NCI-H1436 (cell line): ENCODE data around the gene MAP3K5.

Experiments used
- DNase-seq: peaks from one replicate; lab custom pipeline; 2025; lab: John Stamatoyannopoulos, UW

MAP3K5 gene

DNA sequence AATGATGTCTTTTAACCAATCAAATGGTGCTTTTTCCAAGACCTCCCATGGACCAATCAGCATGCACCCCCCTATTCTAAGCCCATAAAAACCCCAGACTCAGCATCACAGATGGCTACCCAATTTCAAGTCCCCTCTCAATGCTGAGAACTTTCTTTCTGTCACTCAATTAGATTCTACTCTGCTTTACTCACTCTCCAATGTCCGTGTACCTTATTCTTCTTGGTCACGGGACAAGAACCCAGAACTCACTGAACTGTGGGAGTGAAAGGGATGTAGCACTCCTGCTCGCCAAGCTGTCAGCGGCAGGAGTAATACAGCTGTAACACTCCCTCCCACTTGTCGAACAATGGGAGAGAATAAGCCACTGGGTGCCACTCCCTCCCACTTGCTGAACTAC lies 221.2 kb downstream of the MAP3K5 start:
- no peak for DNase-seq

DNA sequence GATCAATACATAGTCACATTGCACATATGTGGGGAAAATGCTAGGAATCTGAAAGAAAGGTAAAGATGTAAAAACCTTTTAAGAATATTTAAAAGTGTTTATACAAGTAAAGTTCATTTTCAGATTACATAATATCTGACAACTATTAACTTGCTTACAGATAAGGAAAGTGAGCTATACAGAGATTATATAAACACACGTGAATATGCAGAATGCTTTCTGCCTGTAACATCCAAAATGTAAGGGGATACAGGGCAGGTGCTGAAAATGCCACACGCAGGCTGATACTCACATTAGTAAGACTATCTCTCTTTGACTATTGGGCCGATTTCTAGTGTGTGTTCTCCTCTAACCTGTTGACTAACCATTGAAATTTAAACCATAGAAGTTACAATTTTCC lies 224.1 kb downstream of the MAP3K5 start:
- DNase-seq: no peak

DNA sequence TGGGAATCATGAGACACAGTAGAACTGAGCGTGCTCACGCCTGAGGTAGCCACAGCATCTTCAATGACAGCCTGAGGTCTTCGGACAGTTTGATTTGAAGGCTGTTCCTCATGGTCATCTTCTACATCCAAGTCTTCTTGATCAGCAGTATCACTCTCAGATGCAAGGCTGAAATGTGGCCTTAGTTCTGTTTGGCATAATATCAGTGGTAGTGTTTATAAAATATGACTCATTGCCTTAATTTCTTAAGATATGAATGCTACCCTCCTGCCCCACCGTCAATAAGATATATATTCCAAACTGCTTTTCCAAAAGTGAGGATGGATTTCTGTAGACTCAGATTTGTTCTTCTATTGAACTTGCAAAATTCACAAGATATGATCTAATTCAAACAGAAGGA lies 224.6 kb downstream of the MAP3K5 start:
- DNase-seq: no peak

DNA sequence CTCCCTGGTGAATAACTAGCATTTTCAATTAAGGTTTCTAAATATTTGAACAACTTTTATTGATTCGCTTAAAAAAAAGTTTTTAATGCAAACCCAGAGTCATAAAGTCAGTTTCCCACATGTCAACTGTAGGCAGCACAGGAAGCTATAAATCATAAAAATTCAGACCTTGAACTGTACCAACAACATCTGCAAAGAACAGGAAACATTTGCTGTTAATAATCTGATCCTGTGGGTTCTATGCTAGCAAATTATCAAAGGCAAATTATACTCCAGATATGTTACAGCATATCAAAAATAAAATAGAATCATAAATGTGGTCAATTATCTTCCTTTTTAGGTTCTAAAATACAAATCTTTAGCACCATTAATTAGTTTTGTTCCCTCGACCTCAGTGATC lies 225.4 kb downstream of the MAP3K5 start:
- no peak for DNase-seq

DNA sequence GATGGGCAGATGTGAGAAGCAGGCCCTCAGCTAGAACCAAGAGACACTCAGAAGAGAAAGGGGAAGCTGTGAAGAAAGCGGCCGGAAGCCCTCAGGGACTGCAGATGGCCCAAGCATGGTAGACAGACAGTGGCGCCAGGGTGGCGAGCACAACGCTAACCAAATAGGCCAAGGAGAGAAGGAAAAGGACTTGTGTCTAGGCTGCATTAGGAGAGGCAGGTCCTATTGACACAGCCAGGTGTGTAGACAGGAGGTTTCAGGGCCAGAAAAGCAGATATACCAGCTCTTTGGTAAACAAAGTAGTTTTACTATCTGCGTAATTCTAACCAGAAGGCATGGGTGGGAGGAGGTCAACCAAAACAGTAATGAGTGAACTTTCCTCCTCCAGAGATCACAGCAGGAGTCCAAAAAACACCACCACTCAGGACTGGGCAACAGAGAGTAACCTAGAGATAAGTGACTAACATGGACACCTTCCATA lies 226.2 kb downstream of the MAP3K5 start:
- DNase-seq: no peak

DNA sequence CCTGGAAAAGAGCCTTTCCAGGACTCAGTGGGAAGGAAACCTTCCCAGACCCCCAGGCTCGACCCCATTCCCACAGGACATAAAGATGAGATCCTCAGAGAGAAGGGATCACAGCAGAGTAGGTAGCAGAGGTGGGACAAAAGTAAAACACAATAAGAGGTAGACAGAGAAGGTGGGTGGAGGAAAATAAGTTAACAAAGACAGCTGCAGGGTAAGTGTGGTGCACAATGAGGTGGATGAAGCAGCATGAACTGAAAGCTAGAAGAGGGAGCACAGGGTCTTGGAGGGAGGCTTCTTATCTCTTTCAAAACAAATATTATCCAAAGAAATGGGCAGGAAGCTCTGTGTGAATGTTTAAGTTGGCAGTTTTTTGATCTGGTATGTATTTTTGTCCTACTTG lies 228.1 kb downstream of the MAP3K5 start:
- DNase-seq: no peak

DNA sequence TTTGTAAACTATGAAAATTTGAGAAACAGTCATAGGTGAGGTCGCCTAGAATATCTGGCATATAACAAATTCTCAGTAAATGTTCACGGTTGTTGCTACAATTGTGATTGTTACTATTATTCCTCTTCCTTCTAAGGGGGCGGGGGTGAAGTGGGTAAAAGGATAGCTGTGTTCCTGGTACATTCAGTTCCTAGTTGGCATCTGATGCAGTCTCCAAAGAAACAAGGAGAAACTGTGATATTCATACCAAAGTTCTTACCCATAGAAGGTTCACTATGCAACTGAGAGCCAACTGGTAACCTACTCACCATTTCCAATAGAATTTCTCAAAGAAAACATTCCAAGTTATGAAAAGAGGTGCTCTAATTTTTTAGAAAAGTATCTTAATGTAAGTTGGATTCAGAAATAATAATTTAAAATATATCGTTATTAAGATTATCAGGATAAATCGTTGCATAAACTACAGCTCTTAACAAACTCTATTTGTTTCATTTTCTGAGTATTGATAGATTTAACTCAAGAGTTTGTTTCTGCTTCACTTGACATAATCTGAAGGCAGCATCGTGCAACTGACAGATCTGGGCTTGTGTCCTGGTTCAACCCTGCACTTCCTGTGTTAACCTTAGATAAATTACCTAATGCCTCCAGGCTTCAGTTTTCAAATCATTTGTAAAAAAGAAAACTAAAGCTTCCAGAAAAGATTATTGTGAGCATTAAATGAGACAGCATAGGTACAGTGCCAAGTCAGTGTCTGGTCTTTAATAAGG lies 228.7 kb downstream of the MAP3K5 start:
- DNase-seq: no peak

DNA sequence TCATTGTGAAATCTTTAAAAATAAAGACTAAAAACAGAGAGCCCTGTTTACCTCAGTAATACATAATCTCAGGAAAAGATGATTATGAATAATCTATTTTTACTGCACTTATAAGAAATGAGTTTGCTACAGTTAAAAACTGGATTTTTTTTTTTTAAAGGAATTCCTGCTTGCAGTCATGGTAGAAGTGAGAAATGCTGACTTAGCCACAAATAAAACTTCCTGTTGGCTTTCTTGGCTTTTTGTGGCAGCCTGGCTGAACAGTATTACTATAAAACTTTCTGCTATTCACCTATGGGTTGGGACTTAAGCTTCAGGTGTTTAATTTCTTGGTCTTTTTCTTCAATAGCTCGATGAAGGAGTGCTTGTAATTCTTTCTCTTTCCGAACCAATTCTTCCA lies 230.1 kb downstream of the MAP3K5 start:
- DNase-seq: no peak

DNA sequence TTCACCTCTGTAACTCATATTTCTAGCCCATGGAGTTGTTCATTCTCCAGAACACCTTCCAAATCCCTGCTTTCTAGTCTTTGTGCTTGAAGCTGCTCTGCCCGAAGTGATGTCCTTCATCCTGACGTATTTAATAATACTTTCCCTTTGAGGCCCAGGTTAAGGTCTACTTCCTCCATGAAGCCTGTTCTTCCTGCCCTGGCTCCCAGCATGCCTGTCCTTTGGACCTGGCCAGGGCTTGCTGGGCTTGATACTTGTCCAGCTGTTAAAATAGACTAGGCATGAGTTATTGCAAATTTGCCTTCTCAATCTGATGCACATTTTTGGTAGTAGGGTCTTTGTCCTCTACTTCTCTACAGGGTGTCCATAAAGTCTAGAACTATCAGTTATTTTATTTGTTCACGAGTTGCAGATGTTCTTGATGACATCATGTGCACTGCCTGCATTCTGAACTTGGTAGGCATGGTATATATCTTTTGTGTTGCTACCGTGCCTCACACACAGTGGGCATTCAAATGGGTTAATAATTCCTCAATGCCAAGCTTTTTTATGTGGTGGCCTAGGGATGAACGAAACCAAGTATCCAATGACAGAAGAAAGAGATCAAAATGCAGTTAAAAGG lies 239.0 kb downstream of the MAP3K5 start:
- no peak for DNase-seq

DNA sequence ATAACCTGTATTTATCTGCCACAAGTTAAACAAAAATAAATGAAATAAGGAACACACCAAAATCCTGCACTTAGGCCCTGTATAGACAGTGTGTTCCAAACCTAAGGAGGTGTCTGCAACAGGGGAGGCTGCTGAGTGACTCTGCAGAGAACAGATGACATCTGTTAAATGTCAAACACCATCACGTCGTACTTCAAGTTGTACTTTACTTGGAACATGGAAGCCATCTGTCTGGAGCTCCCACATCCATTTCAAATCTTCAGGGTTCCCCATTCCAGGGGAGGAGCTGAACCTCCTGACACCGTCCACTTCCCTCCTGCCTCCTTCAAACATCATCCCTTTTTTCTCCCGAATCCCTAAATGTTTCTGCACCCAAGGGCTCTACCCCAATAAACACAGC lies 240.2 kb downstream of the MAP3K5 start:
- no peak for DNase-seq

DNA sequence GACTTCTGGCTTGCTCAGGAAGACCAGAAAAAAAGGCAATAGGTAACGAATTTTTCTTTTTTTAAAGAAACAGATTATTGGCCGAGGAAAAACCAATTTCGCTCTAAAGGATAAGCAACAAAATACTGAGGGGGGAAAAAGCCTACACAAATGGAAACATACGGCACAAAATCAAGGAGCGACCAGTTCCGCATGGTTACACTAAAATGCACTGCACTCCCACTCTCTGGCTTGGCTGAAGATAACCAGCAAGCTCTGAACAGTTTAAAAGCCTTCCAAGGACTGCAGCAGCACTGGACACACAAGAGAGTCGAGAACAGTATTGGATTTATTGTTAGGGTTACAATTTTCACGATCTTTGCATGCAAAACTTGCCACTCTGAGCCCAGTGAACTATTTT lies 241.2 kb downstream of the MAP3K5 start:
- DNase-seq: no peak

DNA sequence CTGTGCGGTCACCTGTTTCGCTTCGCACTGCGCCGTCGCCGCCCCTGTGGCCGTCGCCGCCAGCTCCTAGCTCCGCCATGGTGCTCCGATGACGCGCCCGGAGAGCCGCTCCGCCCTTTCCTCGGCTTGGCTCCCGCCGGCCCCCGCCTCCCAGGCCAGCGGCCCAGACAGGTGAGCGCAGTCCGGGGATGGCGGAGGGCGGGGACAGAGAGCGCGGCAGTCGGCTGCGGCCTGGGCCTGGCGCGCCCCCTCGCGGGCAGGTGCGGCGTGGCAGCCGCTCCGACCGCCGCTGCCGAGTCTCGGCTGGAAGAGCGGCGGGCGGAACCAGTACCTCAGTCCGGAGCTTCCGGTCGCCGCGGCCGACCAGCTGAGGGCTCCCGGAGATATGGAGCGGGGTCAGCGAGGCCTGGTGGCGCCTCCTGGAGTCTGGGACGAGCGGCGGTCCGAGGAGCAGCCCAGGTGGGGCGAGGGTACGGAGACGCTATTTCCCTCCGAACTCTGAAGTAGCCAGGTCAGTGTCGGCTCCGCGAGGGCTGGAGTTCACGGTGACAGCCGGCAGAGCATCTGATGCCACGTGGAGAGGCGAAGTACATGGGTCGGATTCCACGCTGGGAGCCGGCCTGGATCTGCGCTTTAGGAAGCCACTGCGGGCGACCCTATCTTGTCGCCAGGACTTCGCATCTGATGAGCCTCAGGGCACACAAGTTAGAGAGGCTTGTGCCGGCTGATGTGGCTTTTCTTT lies 241.8 kb downstream of the MAP3K5 start, which contains the start of gene MAP7:
MAP7 (minus strand) TSS at position 93 of the 742 bp plus-strand sequence; CDS start at position 79, 14 bp downstream.
- DNase-seq: peak; percentile 75

DNA sequence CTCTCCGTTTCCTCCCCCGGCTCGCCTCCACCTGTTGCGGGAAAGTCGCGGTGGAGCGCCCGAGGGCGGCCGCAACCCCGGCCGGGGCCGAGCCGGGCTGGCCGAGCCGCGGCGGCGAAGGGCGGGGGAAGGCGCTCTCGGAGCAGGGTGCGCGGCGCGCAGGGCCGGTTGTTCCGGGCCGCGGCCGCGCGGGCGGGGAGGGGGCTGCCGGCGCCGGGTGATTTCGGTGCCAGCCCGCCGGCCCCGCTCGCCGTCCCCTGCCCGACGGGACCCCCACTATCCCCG lies 242.3 kb downstream of the MAP3K5 start:
- no peak for DNase-seq

DNA sequence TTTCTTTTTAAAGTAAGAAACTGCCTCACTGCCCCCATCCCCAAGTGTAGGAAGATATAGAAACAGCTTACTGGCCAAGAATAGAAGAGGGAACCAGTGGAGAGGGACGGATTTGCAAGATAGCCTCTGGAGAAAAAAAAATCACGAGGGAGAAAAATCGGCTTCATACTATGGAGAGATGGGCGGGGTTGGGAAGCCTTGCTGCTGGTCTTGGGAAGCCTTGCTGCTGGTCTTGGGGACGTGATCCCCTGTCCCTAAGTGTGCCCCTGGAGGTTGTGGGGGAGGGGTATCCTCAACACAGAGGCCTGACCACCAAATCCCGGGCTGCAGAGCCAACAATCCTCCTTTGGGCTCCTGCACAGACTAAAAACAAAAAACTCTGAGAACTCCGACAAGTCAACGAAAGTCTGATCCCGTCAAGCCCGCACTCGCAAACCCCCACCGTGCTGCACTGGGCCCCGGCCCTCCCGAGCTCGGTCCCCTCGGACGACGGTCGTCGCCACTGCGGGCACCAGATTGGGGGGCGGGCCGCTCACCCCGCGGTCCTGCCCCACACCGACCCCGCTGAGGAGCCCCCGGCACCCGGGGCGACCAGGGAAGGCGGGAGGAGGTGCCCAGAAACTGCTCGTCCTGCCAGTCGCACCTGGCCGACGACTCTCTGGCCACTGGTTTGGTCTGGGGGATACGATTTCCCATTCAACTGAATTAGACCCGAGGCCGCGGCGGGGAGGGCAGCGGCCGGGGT lies 242.8 kb downstream of the MAP3K5 start:
- no peak for DNase-seq

DNA sequence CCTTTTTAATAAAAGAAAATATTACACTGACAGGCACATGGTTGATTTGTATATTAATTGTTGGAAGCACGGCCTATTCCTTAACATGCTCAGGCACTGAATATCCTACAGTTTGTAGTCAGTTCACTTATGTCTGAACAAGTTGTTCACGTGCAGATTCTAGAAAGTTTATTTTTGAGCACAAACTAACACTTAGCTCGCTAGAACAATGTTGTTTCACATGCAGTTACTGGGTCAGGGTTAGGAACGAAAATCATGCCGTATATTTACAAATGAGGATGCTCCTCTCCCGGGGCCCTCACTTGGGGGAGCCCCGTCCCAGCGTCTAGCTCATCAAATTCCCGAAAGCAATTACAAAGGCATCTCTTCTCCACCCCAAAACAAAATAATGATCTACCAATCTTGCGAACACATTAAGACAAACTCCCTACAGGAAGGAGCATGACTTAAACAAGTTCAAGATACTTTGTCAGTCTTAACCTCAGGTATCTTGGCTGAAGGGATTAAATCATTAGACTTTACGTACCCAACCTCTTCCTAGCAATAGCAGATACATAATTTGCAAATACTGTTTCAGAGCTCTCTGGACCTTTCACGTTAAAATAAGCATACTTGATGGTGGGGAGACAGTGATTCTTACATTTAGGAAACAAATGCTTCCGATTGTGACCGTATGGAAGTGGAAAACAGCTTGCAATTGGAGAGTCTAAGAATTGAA lies 243.5 kb downstream of the MAP3K5 start:
- no peak for DNase-seq

DNA sequence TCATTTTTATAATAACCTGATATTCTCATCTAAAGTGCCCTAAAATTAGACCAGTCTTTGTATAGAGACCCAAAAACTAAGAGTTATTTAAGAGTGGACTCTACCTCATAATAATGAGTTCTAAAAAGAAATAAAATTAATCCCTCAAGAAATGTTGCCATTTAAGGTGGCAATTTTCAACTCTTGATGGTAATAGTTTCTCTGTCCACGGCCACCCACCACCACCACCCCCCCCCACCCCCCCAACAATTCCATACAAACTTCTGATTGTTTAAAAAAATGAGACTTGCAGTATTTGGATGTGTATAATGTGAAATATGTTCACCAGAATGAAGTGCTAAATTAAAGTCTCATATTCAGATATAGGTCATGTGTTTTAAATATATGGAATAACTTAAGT lies 244.4 kb downstream of the MAP3K5 start:
- DNase-seq: no peak

DNA sequence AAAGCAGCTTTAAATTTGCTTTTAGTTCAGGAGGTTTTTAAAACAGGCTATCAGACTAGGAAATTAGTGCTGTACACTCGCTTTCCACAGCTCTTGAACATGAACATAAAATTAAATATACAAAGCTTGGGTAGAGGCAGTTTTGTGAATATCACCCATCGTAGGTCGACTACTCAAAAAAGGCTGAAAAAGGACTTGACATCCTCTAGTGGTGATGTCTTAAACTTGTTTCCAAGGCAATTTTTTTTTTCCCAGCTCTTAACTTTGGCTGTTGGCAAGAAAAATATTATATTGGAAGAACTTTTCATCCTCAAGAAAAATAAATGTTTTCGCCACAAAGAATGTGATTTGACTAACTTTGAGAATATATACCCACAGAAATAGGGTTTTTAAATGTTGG lies 244.9 kb downstream of the MAP3K5 start:
- no peak for DNase-seq

DNA sequence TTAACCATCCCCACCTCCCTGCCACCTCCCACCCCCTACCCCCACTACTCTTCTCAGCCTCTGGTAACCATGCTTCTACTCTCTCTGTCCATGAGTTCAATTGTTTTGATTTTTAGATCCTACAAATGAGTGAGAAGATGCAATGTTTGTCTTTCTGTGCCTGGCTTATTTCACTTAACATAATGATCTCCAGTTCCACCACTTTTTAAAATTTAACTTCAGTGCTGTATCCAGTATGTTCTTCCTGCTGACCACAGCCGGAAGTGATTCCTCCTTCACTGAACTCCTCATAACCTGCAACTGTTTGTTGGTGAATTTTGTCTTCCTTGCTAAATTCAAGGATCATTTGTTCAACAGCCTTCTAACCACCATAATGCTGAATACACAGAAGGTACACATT lies 245.9 kb downstream of the MAP3K5 start:
- DNase-seq: no peak

DNA sequence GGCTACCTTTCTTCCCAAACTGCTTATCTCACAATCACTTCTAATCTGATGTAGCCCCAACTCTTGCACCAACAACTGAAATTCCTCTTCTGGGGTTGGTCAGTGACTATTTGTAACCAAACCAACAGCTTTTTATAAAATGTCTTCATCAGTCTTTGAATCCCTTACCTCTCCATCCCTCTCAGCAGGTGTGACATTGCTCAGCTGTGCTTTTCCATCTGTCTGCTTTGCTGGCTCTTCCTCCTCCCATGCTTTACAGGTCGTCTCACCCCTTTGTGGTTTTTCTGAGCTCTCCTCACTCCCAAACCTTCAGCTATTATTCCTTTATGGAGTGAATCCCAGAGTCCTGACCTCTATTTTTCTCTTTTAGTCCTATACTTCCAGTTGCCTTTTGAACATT lies 248.0 kb downstream of the MAP3K5 start:
- no peak for DNase-seq

DNA sequence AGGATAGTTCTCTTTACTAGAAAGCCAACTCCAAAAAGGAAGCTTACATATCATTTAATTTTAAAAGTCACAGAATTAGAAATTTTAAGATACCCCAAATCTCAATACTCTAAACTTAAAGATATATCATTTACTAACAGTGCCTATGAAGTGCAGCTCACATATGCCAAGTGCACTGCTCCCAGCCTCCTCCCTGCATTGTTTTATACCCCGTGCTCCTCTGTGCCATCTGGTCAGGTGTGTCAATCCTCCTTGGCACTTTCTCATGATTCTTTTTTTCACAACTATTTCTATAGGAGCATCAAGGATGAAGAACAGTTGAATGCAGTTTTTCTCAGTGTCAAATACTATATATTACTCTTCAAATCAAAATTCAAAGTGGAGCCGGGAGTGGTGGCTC lies 250.9 kb downstream of the MAP3K5 start:
- DNase-seq: no peak

DNA sequence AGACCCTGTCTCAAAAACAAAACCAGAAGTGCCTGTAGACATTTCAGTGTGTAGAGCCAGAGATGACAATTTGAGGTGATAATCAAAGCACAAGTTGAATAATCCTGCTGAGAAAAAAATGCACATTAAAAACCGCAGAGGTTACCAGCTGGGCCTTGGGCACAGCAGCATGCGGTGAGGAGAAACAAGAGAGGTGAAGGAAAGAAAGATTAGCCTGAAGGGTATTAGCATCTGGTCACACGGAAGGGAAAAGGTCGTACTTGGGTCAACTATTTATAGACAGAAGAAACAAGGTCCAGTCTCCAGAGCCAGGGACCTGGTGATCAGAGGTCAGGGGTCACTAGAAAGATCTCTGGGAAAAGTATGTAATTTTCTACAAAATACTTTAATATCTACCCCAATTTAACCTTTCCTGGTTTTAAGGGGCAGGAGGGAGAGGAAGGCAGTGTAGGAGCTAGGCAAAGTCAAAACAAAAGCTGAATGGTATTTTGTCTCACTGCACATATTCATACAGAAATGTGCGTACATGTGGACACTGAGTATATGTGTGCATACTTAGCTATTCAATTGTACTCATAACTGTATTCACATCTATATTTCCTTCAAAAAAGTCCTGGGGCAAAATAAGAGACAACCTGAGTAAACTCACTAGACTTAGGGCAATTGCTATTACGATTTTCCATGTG lies 252.2 kb downstream of the MAP3K5 start:
- no peak for DNase-seq
